ENCODE data around the gene RBM3.

Gene RBM3

GRCh38 chrX:48538641-48539344, 35.5 kb upstream of the RBM3 start:
- peak overlapping the region; percentile 56; the same call in 1 of the 2 replicates for H3K27ac ChIP-seq
- H3K9me3 ChIP-seq (ENCODE audit: severe bottlenecking), result no peaks in the 10 kb centered on the region
- peaks cover 6% of the 10 kb centered on the region; the same call in 1 of the 2 replicates for H3K36me3 ChIP-seq
- peak overlapping the region; percentile 19; the same call in 1 of the 2 replicates for H3K4me3 ChIP-seq (ENCODE audit: low read depth, low read length)
- peaks cover 3% of the 10 kb centered on the region for H3K27me3 ChIP-seq (ENCODE audit: insufficient read depth, low read depth, severe bottlenecking)
- DNase-seq, result no peak
- TF ChIP-seq CTCF (IDR thresholded peaks at IDR 0.05; ENCODE audit: low read depth, low read length), result no peak

GRCh38 chrX:48539345-48540027, 34.8 kb upstream of the RBM3 start, which contains the start of gene TBC1D25:
TSS of gene TBC1D25 (plus strand) at chrX:48539714. CDS start at chrX:48539798, 84 bp downstream.
- H3K27ac ChIP-seq, result peak within 1 kb of the TSS; percentile 56
- H3K9me3 ChIP-seq (ENCODE audit: severe bottlenecking), result no peaks in the 10 kb centered on the region
- DNase-seq, result peak; percentile 96
- peaks cover 3% of the 10 kb centered on the region for H3K27me3 ChIP-seq (ENCODE audit: insufficient read depth, low read depth, severe bottlenecking)
- peak within 1 kb of the TSS; percentile 50 for H3K4me3 ChIP-seq (ENCODE audit: low read depth, low read length)
- peak; percentile 31; the same call in 1 of the 2 replicates for TF ChIP-seq CTCF (IDR thresholded peaks at IDR 0.05; ENCODE audit: low read depth, low read length)
- peaks cover 6% of the 10 kb centered on the region; the same call in 1 of the 2 replicates for H3K36me3 ChIP-seq

- Histone ChIP-seq H3K36me3 (peaks cover 6% of the 10 kb centered on the region; the same call in 1 of the 2 replicates), H3K27me3 (ENCODE audit: insufficient read depth, low read depth, severe bottlenecking) (peaks cover 3% of the 10 kb centered on the region), H3K9me3 (ENCODE audit: severe bottlenecking) (no peaks in the 10 kb centered on the region), H3K27ac (no peak overlapping the region; the same call in 1 of the 2 replicates), H3K4me3 (ENCODE audit: low read depth, low read length) (peak overlapping the region; percentile 50)
- TF ChIP-seq CTCF (IDR thresholded peaks at IDR 0.05; ENCODE audit: low read depth, low read length), result no peak
- no peak for DNase-seq
These were observed 34.3 kb upstream of the RBM3 start for GRCh38 chrX:48540028-48540375.

- H3K27ac ChIP-seq, result no peak overlapping the region
- peaks cover 6% of the 10 kb centered on the region; the same call in 1 of the 2 replicates for H3K36me3 ChIP-seq
- peaks cover 3% of the 10 kb centered on the region for H3K27me3 ChIP-seq (ENCODE audit: insufficient read depth, low read depth, severe bottlenecking)
- no peak for DNase-seq
- H3K9me3 ChIP-seq (ENCODE audit: severe bottlenecking), result no peaks in the 10 kb centered on the region
- no peak overlapping the region for H3K4me3 ChIP-seq (ENCODE audit: low read depth, low read length)
- no peak for TF ChIP-seq CTCF (IDR thresholded peaks at IDR 0.05; ENCODE audit: low read depth, low read length)
These were observed 33.8 kb upstream of the RBM3 start for GRCh38 chrX:48540480-48540879.

- Histone ChIP-seq H3K27ac (no peak overlapping the region), H3K4me3 (ENCODE audit: low read depth, low read length) (no peak overlapping the region), H3K27me3 (ENCODE audit: insufficient read depth, low read depth, severe bottlenecking) (peaks cover 3% of the 10 kb centered on the region), H3K36me3 (peaks cover 6% of the 10 kb centered on the region; the same call in 1 of the 2 replicates), H3K9me3 (ENCODE audit: severe bottlenecking) (no peaks in the 10 kb centered on the region)
- no peak for DNase-seq
- TF ChIP-seq CTCF (IDR thresholded peaks at IDR 0.05; ENCODE audit: low read depth, low read length), result no peak
These were observed 33.0 kb upstream of the RBM3 start for GRCh38 chrX:48541140-48541814.

All from WERI-Rb-1 (cell line).